ENCODE results near the gene MITD1.

Gene MITD1

GRCh38 chr2:99187011-99187410 is 6.2 kb upstream of the MITD1 start:
- Histone ChIP-seq H3K36me3 (ENCODE audit: insufficient read depth, low read length) (peaks cover 20% of the 10 kb centered on the region), H3K4me3 (ENCODE audit: low read depth in 1 of 2, low read length in 2 of 2) (no peak overlapping the region), H3K27ac (ENCODE audit: low read depth, low read length) (no peak overlapping the region), H3K9ac (ENCODE audit: low read length) (no peak overlapping the region), H3K27me3 (ENCODE audit: control insufficient read depth in 1 of 2, insufficient read depth in 2 of 2, low read length in 2 of 2) (no peaks in the 10 kb centered on the region), H3K9me3 (ENCODE audit: low read length) (no peaks in the 10 kb centered on the region), H3K4me1 (ENCODE audit: insufficient read depth, low read length) (peaks cover 7% of the 10 kb centered on the region)

- Histone ChIP-seq H3K36me3 (ENCODE audit: insufficient read depth, low read length) (peaks cover 14% of the 10 kb centered on the region), H3K27ac (ENCODE audit: low read depth, low read length) (no peak overlapping the region), H3K9ac (ENCODE audit: low read length) (no peak overlapping the region), H3K9me3 (ENCODE audit: low read length) (no peaks in the 10 kb centered on the region), H3K4me3 (ENCODE audit: low read depth in 1 of 2, low read length in 2 of 2) (no peak overlapping the region), H3K27me3 (ENCODE audit: control insufficient read depth in 1 of 2, insufficient read depth in 2 of 2, low read length in 2 of 2) (no peaks in the 10 kb centered on the region), H3K4me1 (ENCODE audit: insufficient read depth, low read length) (peaks cover 17% of the 10 kb centered on the region)
Measured at GRCh38 chr2:99184811-99185210, 4.0 kb upstream of the MITD1 start.

GRCh38 chr2:99183025-99183424 is 2.2 kb upstream of the MITD1 start:
- H3K36me3 ChIP-seq (ENCODE audit: insufficient read depth, low read length): peaks cover 4% of the 10 kb centered on the region
- no peak overlapping the region for H3K9ac ChIP-seq (ENCODE audit: low read length)
- no peak overlapping the region for H3K4me3 ChIP-seq (ENCODE audit: low read depth in 1 of 2, low read length in 2 of 2)
- no peaks in the 10 kb centered on the region for H3K27me3 ChIP-seq (ENCODE audit: control insufficient read depth in 1 of 2, insufficient read depth in 2 of 2, low read length in 2 of 2)
- peaks cover 27% of the 10 kb centered on the region for H3K4me1 ChIP-seq (ENCODE audit: insufficient read depth, low read length)
- no peak overlapping the region for H3K27ac ChIP-seq (ENCODE audit: low read depth, low read length)
- no peaks in the 10 kb centered on the region for H3K9me3 ChIP-seq (ENCODE audit: low read length)

GRCh38 chr2:99181624-99182000 is 754 bp upstream of the MITD1 start:
- H3K4me3 ChIP-seq (ENCODE audit: low read depth in 1 of 2, low read length in 2 of 2): peak overlapping the region; percentile 76 to 92
- no peaks in the 10 kb centered on the region for H3K27me3 ChIP-seq (ENCODE audit: control insufficient read depth in 1 of 2, insufficient read depth in 2 of 2, low read length in 2 of 2)
- no peaks in the 10 kb centered on the region for H3K36me3 ChIP-seq (ENCODE audit: insufficient read depth, low read length)
- H3K4me1 ChIP-seq (ENCODE audit: insufficient read depth, low read length): peaks cover 27% of the 10 kb centered on the region
- peak overlapping the region; percentile 84 for H3K9ac ChIP-seq (ENCODE audit: low read length)
- H3K27ac ChIP-seq (ENCODE audit: low read depth, low read length): peak overlapping the region; percentile 86
- no peaks in the 10 kb centered on the region for H3K9me3 ChIP-seq (ENCODE audit: low read length)

- Histone ChIP-seq H3K4me3 (ENCODE audit: low read depth in 1 of 2, low read length in 2 of 2) (no peak overlapping the region), H3K27me3 (ENCODE audit: control insufficient read depth in 1 of 2, insufficient read depth in 2 of 2, low read length in 2 of 2) (no peaks in the 10 kb centered on the region), H3K27ac (ENCODE audit: low read depth, low read length) (no peak overlapping the region), H3K9me3 (ENCODE audit: low read length) (no peaks in the 10 kb centered on the region), H3K9ac (ENCODE audit: low read length) (no peak overlapping the region), H3K4me1 (ENCODE audit: insufficient read depth, low read length) (no peaks in the 10 kb centered on the region), H3K36me3 (ENCODE audit: insufficient read depth, low read length) (peaks cover 32% of the 10 kb centered on the region)
Measured at GRCh38 chr2:99171377-99172140, 9.3 kb downstream of the MITD1 start.

- Histone ChIP-seq H3K9me3 (ENCODE audit: low read length) (no peaks in the 10 kb centered on the region), H3K27ac (ENCODE audit: low read depth, low read length) (no peak overlapping the region), H3K4me3 (ENCODE audit: low read depth in 1 of 2, low read length in 2 of 2) (no peak overlapping the region), H3K4me1 (ENCODE audit: insufficient read depth, low read length) (no peaks in the 10 kb centered on the region), H3K27me3 (ENCODE audit: control insufficient read depth in 1 of 2, insufficient read depth in 2 of 2, low read length in 2 of 2) (no peaks in the 10 kb centered on the region), H3K9ac (ENCODE audit: low read length) (no peak overlapping the region), H3K36me3 (ENCODE audit: insufficient read depth, low read length) (peaks cover 32% of the 10 kb centered on the region)
Measured at GRCh38 chr2:99169534-99169933, 11.3 kb downstream of the MITD1 start.

GRCh38 chr2:99166218-99166617 is 14.6 kb downstream of the MITD1 start:
- H3K27me3 ChIP-seq (ENCODE audit: control insufficient read depth in 1 of 2, insufficient read depth in 2 of 2, low read length in 2 of 2): no peaks in the 10 kb centered on the region

GRCh38 chr2:99159594-99159993 is 21.3 kb downstream of the MITD1 start:
- Histone ChIP-seq H3K36me3 (ENCODE audit: insufficient read depth, low read length) (peaks cover 24% of the 10 kb centered on the region), H3K9me3 (ENCODE audit: low read length) (no peaks in the 10 kb centered on the region)

More at GRCh38 chr2:99166218-99166617, 14.6 kb downstream of the MITD1 start:
- Histone ChIP-seq H3K36me3 (ENCODE audit: insufficient read depth, low read length) (peaks cover 22% of the 10 kb centered on the region), H3K9ac (ENCODE audit: low read length) (no peak overlapping the region), H3K4me3 (ENCODE audit: low read depth in 1 of 2, low read length in 2 of 2) (no peak overlapping the region), H3K9me3 (ENCODE audit: low read length) (no peaks in the 10 kb centered on the region), H3K4me1 (ENCODE audit: insufficient read depth, low read length) (no peaks in the 10 kb centered on the region), H3K27ac (ENCODE audit: low read depth, low read length) (no peak overlapping the region)

GRCh38 chr2:99158599-99158998 is 22.3 kb downstream of the MITD1 start:
- H3K9me3 ChIP-seq (ENCODE audit: low read length): no peaks in the 10 kb centered on the region
- peaks cover 24% of the 10 kb centered on the region for H3K36me3 ChIP-seq (ENCODE audit: insufficient read depth, low read length)
- H3K27ac ChIP-seq (ENCODE audit: low read depth, low read length): no peak overlapping the region
- no peak overlapping the region for H3K9ac ChIP-seq (ENCODE audit: low read length)
- H3K4me3 ChIP-seq (ENCODE audit: low read depth in 1 of 2, low read length in 2 of 2): no peak overlapping the region
- H3K27me3 ChIP-seq (ENCODE audit: control insufficient read depth in 1 of 2, insufficient read depth in 2 of 2, low read length in 2 of 2): no peaks in the 10 kb centered on the region
- H3K4me1 ChIP-seq (ENCODE audit: insufficient read depth, low read length): peaks cover 16% of the 10 kb centered on the region

More at GRCh38 chr2:99159594-99159993, 21.3 kb downstream of the MITD1 start:
- no peaks in the 10 kb centered on the region for H3K27me3 ChIP-seq (ENCODE audit: control insufficient read depth in 1 of 2, insufficient read depth in 2 of 2, low read length in 2 of 2)
- H3K27ac ChIP-seq (ENCODE audit: low read depth, low read length): no peak overlapping the region
- H3K4me1 ChIP-seq (ENCODE audit: insufficient read depth, low read length): peaks cover 10% of the 10 kb centered on the region
- no peak overlapping the region for H3K4me3 ChIP-seq (ENCODE audit: low read depth in 1 of 2, low read length in 2 of 2)
- no peak overlapping the region for H3K9ac ChIP-seq (ENCODE audit: low read length)

- peaks cover 24% of the 10 kb centered on the region for H3K36me3 ChIP-seq (ENCODE audit: insufficient read depth, low read length)
- no peaks in the 10 kb centered on the region for H3K27me3 ChIP-seq (ENCODE audit: control insufficient read depth in 1 of 2, insufficient read depth in 2 of 2, low read length in 2 of 2)
- peaks cover 17% of the 10 kb centered on the region for H3K4me1 ChIP-seq (ENCODE audit: insufficient read depth, low read length)
- H3K9me3 ChIP-seq (ENCODE audit: low read length): no peaks in the 10 kb centered on the region
- H3K4me3 ChIP-seq (ENCODE audit: low read depth in 1 of 2, low read length in 2 of 2): no peak overlapping the region
- no peak overlapping the region for H3K27ac ChIP-seq (ENCODE audit: low read depth, low read length)
- H3K9ac ChIP-seq (ENCODE audit: low read length): no peak overlapping the region
Measured at GRCh38 chr2:99156891-99157290, 24.0 kb downstream of the MITD1 start.

- Histone ChIP-seq H3K9me3 (ENCODE audit: low read length) (no peaks in the 10 kb centered on the region), H3K9ac (ENCODE audit: low read length) (peak within 1 kb of the TSS; percentile 62), H3K27me3 (ENCODE audit: control insufficient read depth in 1 of 2, insufficient read depth in 2 of 2, low read length in 2 of 2) (no peaks in the 10 kb centered on the region), H3K4me3 (ENCODE audit: low read depth in 1 of 2, low read length in 2 of 2) (peak within 1 kb of the TSS; percentile 78 to 84), H3K36me3 (ENCODE audit: insufficient read depth, low read length) (peaks cover 20% of the 10 kb centered on the region), H3K27ac (ENCODE audit: low read depth, low read length) (peak within 1 kb of the TSS; percentile 97), H3K4me1 (ENCODE audit: insufficient read depth, low read length) (peaks cover 17% of the 10 kb centered on the region)
Measured at GRCh38 chr2:99154643-99155536, 26.0 kb downstream of the MITD1 start, which contains the start of the genes LIPT1 and TSGA10. TSS of gene LIPT1 (plus strand) at chr2:99154967. CDS start at chr2:99161958, 6,991 bp downstream. TSS of gene TSGA10 (minus strand) at chr2:99154942. CDS start at chr2:99109439, 45,503 bp downstream.
